Glomerular visceral epithelial cell (primary cell): ENCODE data around the gene PCGF1.

Experiments
- DNase-seq: peaks from one replicate; pipeline ENCODE4 v3.0.0-alpha.2; 2016; ENCODE audit errors: extremely low spot score

The PCGF1 gene

GRCh38 chr2:74515271-74515980, 7.9 kb upstream of the PCGF1 start:
- DNase-seq, result no peak

GRCh38 chr2:74514368-74515270, 7.1 kb upstream of the PCGF1 start, which contains the start of gene TLX2:
Gene TLX2 (plus strand): TSS chr2:74514450. CDS start chr2:74514807, 357 bp downstream.
- DNase-seq, result peak; percentile 14

- no peak for DNase-seq
These were observed 6.3 kb upstream of the PCGF1 start for GRCh38 chr2:74513605-74514367.

- no peak for DNase-seq
These were observed 5.5 kb upstream of the PCGF1 start for GRCh38 chr2:74512744-74513604.

- no peak for DNase-seq
These were observed 3.9 kb upstream of the PCGF1 start for GRCh38 chr2:74511104-74511989.

- no peak for DNase-seq
These were observed 2.8 kb upstream of the PCGF1 start for GRCh38 chr2:74510272-74510671.

- DNase-seq, result peak; percentile 19
These were observed 528 bp upstream of the PCGF1 start for GRCh38 chr2:74507926-74508520.

GRCh38 chr2:74505448-74506246, 1.8 kb downstream of the PCGF1 start:
- no peak for DNase-seq

DNA sequence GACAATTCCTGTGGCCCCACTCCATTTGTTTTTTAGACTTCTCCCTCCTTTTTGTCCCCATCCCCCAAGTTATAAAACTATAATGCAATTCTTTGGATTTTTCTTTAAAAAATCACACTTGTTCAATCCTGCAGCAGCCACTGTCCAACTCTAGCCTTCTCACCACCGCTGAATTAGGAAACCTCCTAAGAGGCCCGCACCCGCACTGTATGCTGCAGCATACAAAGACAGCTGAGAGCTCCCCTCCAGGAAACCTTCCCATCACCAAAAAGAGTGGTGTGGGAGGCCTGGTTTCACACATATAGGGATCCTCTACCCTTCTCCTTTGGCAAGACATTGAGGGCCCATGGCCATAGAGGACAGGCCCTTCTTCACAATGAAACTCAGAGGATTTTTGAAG, 2.9 kb downstream of the PCGF1 start:
- no peak for DNase-seq

- DNase-seq, result no peak
These were observed 3.7 kb downstream of the PCGF1 start for GRCh38 chr2:74503506-74504475.

- DNase-seq, result peak; percentile 79
These were observed 4.6 kb downstream of the PCGF1 start for GRCh38 chr2:74502720-74503505.

- DNase-seq, result no peak
These were observed 5.3 kb downstream of the PCGF1 start for GRCh38 chr2:74502147-74502719.

- no peak for DNase-seq
These were observed 6.0 kb downstream of the PCGF1 start for GRCh38 chr2:74501335-74502071.

DNA sequence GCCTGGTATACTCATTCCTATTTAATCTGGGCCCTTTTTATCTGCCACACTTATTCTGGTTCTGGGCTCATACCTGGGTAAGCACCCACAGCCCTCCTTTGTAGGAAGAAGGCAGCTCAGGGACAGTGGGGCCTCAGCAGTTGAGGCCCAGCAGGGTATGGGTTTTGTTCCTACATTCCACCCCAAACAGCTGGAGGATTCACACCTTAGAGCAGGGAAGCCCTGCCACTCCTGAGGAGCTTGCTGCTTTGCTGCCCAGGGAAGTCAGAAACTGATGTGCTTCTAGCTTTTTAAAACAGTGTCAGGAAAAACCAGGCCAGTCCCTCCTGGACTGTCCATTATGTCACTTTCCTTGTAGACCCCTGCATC, 6.9 kb downstream of the PCGF1 start:
- no peak for DNase-seq

DNA sequence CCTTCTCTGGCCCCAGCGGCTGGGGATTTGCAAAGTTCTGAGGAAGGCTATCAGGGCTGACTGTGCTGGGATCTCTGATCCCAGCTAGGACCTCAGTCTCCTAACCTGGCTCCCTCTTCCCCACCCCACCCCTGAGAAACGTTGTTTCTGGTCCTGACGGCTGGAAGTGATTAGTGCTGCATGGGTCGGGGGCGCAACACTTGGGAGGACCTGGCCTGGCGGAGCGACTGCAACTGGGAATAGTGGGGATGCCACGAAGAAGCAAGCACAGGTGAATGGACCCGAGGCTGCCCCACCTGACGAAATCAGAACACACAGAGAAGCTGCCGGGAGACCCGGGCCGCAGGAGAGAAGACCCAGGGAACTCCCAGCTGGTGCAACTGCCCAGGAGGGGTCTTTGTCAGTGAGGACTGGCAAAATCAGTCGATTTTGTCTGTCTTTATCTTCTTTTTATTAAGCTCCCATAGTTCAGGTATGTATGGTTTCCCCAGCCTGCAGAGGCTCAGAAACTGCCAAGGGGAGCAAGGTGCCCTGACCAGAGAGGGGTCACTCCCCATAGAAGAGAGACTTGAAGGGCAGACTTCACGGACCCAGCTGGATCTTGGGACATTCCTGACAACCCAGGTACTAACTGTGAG, 7.4 kb downstream of the PCGF1 start:
- DNase-seq, result no peak
